HL-60 (cell line): ENCODE data around the gene SOX15.

Experiments used
- DNase-seq, 2 experiments: peaks; one replicate each; pipeline ENCODE4 v3.0.0-alpha.2; 2010 to 2020; ENCODE audit warnings: low read depth in 1 of 2, low spot score in 1 of 2
- H3K27ac ChIP-seq: fragments of 250-450 bp; sonication (Bioruptor Pico); replicated peaks from 2 replicates; pipeline ENCODE4 v1.5.1; 2020; ENCODE audit warnings: mild to moderate bottlenecking, moderate library complexity
- H3K27me3 ChIP-seq: fragments of 250-450 bp; sonication (Bioruptor Pico); 2 replicates; pipeline ENCODE4 v1.5.1; 2021; ENCODE audit warnings: mild to moderate bottlenecking, moderate library complexity; ENCODE audit not compliant: insufficient read depth, poor library complexity, severe bottlenecking
- H3K4me3 ChIP-seq: replicated peaks from 2 replicates; pipeline ENCODE4 v1.5.1; 2011; ENCODE audit warnings: mild to moderate bottlenecking, control low read depth, low read length; ENCODE audit not compliant: insufficient read depth
- CTCF ChIP-seq: IDR thresholded peaks from one replicate; pipeline ENCODE4 v1.5.1; 2011; ENCODE audit warnings: low read length, control low read depth, inconsistent platforms; ENCODE audit not compliant: insufficient read depth
- GABPA ChIP-seq: IDR thresholded peaks from 2 replicates; pipeline ENCODE4 v1.6.1; 2012; ENCODE audit warnings: low read depth
- POLR2AphosphoS5 ChIP-seq: IDR thresholded peaks from 2 replicates; pipeline ENCODE4 v1.6.1; 2012; ENCODE audit warnings: low read depth
- REST ChIP-seq: IDR thresholded peaks from 2 replicates; pipeline ENCODE4 v1.6.1; 2012; ENCODE audit warnings: low read depth; ENCODE audit not compliant: insufficient replicate concordance
- SPI1 ChIP-seq: IDR thresholded peaks from 2 replicates; pipeline ENCODE4 v1.6.1; 2012; ENCODE audit warnings: low read depth, mild to moderate bottlenecking, borderline replicate concordance

Gene SOX15

GRCh38 chr17:7541074-7541621, 48.7 kb downstream of the SOX15 start:
- TF ChIP-seq POLR2AphosphoS5 (no peak), GABPA (no peak), CTCF (no peak), SPI1 (no peak), REST (no peak)
- H3K27ac ChIP-seq = no peak overlapping the region
- DNase-seq = no peak
- no peak overlapping the region for H3K4me3 ChIP-seq
- no peaks in the 10 kb centered on the region for H3K27me3 ChIP-seq

GRCh38 chr17:7538891-7539545, 50.9 kb downstream of the SOX15 start:
- TF ChIP-seq REST = no peak
- no peak for TF ChIP-seq CTCF
- no peak for TF ChIP-seq SPI1
- no peak for TF ChIP-seq GABPA
- no peak for TF ChIP-seq POLR2AphosphoS5
- Histone ChIP-seq H3K4me3 (no peak overlapping the region), H3K27ac (no peak overlapping the region), H3K27me3 (no peaks in the 10 kb centered on the region)
- DNase-seq = no peak
